Measurements from ENCODE around the gene PRR33.
"Not testable (repeated sequence)": the region's sequence is repeated elsewhere in the genome, so short reads cannot be mapped to it uniquely, and the experiment has no call there.

The PRR33 gene

DNA sequence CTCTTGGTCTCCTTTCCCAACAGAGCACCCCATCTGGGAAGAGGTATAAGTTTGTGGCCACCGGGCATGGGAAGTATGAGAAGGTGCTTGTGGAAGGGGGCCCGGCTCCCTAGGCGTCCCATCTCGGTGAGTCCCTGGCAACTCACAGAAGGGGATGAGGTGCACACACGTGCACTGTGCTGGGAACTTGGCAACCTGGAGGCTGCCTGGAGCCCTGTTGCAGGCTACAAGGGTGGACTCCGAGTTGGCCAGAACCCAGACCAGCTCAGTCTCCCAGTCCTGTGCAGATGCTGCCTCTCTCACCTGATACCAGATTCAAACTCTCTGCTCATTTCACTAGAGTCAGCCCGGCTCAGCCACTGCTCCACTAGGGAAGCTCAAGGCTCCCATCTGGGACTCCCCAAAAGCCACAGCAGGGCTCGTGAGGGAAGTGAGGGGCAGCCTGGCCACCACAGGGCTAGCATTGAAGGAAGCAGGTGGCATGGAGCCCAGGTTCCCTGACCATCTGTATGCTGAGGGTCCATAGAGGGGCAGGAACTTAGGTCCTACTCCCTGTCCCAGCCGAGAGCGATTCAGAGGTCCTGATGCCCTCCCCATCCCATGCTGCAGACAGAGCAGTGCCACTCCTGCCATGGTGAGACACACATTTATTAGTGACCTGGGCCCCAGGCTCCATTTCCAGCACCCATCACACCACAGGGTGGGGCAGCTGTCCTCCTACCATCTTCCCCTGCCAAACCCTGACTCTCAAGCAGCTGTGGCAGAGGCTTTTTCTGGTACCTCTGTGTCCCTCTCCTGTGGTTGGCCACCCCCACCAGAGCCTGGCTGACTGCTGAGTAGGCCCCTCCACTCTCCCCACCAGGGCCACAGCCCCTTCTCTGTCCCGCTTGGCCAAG lies 4.0 kb downstream of the PRR33 start:
- DNase-seq (ENCODE audit: low read depth) = no peak
- no peak overlapping the region for H3K4me3 ChIP-seq (ENCODE audit: low read depth, low read length)
- no peak for TF ChIP-seq CTCF (IDR thresholded peaks at IDR 0.05; ENCODE audit: control insufficient read depth, extremely low read depth, insufficient read depth)

DNA sequence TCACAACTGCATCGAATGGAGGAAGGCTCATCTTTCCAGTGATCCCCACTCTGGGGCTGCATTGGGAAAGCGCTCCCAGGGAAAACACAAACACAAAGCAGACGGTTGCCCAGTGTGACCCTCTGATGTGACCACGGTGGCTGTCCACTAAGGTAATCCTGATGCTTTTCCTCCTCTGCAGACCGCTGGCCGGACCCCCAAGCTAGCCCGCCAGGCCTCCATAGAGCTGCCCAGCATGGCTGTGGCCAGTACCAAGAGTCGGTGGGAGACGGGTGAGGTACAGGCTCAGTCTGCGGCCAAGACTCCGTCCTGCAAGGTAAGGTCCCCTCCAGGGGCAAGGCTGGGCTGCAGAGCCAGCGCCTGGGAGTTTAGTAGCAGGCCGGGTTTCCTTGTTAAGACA lies 5.1 kb downstream of the PRR33 start:
- H3K4me3 ChIP-seq (ENCODE audit: low read depth, low read length) = not testable (repeated sequence)

DNA sequence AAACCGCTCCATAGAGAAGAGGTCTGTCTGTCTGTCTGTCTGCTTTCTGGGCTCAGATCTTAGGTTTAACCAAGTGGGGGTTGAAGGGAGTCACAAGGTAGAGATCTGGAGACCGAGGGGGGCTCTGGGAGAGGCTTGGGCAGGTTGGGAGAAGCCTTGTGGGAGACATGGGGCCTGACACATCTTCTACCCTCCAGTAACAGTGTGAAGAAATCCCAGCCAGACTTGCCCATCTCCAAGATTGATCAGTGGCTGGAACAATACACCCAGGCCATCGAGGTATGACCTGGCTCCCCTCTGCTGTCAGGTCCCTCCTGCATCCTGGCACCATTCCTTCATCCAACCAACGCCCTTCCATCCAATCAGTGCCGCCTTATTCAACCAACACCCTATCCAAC lies 7.4 kb downstream of the PRR33 start:
- no peak for TF ChIP-seq CTCF (IDR thresholded peaks at IDR 0.05; ENCODE audit: control insufficient read depth, extremely low read depth, insufficient read depth)
- no peak overlapping the region for H3K4me3 ChIP-seq (ENCODE audit: low read depth, low read length)
- DNase-seq (ENCODE audit: low read depth) = no peak

More for the DNA sequence above, 5.1 kb downstream of the PRR33 start:
- not testable (repeated sequence) for DNase-seq (ENCODE audit: low read depth)

- no peak for DNase-seq (ENCODE audit: low read depth)
- no peak for TF ChIP-seq CTCF (IDR thresholded peaks at IDR 0.05; ENCODE audit: control insufficient read depth, extremely low read depth, insufficient read depth)
These were observed 8.1 kb downstream of the PRR33 start for GRCh38 chr11:1883346-1884302.

DNA sequence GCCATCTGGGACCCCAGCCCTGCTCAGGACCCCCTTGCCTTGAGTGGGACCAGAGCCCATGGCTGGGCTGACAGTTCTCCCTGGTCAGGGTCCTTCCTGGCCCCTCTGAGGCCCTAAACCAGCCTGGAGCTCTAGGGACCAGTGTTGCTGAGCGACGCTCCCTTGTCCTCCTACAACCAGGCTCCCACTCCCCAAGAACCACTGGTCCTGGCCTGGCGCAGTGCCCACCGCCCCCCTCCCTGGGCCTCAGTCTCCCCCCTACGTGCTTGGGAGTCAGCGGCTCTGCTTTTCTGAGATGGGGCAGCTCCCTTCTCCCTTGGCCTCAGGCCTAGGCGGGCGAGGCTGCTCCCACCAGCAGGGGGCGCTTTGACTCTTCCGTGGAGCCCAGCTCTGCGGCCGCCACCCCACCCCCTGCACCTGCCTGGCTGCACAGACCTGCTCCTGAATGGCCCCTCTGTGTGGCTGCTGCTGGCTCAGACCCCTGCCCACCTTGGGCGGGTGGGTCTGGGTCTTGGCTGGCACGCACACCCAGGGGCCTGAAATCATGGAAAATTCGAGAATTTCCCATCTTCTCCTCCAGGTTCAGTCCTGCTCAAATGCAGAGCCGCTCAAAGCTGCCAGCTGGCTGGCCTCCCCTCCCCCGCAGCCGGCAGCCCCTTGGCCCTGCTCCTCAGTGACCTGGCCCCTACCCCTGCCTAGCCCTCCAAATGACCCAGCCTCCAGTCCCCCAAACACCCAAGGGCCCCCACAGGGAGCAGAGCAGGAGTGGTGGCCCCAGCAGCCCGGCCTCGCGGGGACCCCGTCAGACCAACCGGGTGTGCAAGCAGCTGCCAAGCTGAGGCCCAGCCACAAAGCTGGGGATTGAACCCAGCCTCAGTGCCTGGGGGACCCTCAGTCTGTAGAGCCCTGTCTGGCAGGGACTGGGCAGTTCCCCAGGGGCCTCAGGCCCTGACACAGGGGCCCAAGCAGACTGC lies 9.1 kb downstream of the PRR33 start:
- peak; percentile 4 for DNase-seq (ENCODE audit: low read depth)
- no peak overlapping the region for H3K4me3 ChIP-seq (ENCODE audit: low read depth, low read length)
- TF ChIP-seq CTCF (IDR thresholded peaks at IDR 0.05; ENCODE audit: control insufficient read depth, extremely low read depth, insufficient read depth) = peak; percentile 96

More at GRCh38 chr11:1883346-1884302, 8.1 kb downstream of the PRR33 start:
- H3K4me3 ChIP-seq (ENCODE audit: low read depth, low read length) = no peak overlapping the region

DNA sequence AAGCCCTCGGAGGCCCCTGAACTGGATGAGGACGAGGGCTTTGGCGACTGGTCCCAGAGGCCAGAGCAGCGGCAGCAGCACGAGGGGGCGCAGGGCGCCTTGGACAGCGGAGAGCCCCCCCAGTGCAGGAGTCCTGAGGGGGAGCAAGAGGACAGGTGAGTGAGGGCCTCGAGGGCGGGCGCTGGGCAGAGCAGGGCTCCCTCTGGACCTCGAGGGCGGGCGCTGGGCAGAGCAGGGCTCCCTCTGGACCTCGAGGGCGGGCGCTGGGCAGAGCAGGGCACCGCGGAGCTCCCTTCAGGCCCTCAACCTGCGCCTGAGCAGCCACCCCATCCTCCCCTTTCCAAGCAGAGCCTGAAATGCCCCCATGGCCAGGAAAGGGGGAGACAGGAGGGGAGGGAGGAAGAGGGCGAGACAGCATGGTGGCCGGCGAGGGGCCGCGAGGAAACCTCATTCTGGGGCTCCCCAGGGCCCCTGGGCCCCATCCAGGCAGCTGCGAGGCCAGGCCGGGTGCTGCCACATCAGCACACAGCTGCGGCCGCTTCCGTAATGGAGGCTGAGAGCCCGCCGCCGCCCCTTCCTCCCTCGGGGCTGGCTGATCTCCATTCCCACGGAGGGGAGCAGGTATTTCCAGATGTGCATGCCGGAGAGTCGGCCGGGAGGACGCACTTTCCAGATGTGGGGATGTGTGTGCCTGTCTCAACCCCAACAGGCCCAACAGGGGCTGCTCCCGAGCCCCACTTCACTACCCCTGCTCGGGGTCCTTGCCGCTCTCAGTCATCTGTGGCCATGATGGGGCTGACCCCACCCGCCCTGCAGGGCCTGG lies 10.0 kb downstream of the PRR33 start:
- no peak for DNase-seq (ENCODE audit: low read depth)
- no peak overlapping the region for H3K4me3 ChIP-seq (ENCODE audit: low read depth, low read length)
- no peak for TF ChIP-seq CTCF (IDR thresholded peaks at IDR 0.05; ENCODE audit: control insufficient read depth, extremely low read depth, insufficient read depth)

All from LNCaP clone FGC (cell line).